ENCODE data around the gene RPA1. TPM values are rescaled to one million over a fixed set of nuclear protein-coding genes. Genes with fewer than 3 reads are reported as not detected.

Gene RPA1
- total RNA-seq, 2 experiments from 2014 or later, result 38.6 to 38.7 TPM

DNA sequence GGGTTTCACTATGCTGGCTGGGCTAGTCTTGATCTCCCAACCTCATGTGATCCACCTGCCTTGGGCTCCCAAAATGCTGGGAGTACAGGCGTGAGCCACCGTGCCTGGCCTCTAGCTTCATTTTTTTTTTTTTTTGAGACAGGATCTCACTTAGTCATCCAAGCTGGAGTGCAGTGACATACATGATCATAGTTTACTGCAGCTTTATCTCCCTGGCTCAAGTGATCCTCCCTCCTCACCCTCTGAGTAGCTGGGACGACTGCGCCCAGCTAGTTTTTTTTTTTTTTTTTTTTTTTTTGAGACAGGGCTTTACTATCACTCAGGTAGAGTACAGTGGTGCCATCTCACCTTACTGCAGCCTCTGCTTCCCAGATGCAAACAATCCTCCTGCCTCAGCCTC is 9.7 kb downstream of the RPA1 start:
- CTCF ChIA-PET, result no interaction called here
- ATAC-seq (ENCODE audit: poor library complexity), result no peak
- Mint-ChIP-seq H3K27me3 (no peaks in the 10 kb centered on the region), H3K36me3 (ENCODE audit: low read depth) (peaks cover 57% of the 10 kb centered on the region), H3K4me3 (no peak overlapping the region), H3K4me1 (ENCODE audit: low read depth) (peaks cover 17% of the 10 kb centered on the region), H3K9me3 (no peaks in the 10 kb centered on the region), H3K27ac (no peak overlapping the region)
- peaks cover 9% of the 10 kb centered on the region for H3K4me1 ChIP-seq (ENCODE audit: insufficient read depth, low read length)
- H3K27ac ChIP-seq (ENCODE audit: low read depth in 1 of 2, low read length in 2 of 2), result no peak overlapping the region
- H3K27me3 ChIP-seq (ENCODE audit: control insufficient read depth in 1 of 2, insufficient read depth in 2 of 2, low read length in 2 of 2), result no peaks in the 10 kb centered on the region
- POLR2A ChIA-PET, result no interaction called here
- no peak overlapping the region for H3K4me3 ChIP-seq (ENCODE audit: low read length)
- intact Hi-C loops (cut with DNase I, micrococcal nuclease), result no loop called here
- no peaks in the 10 kb centered on the region for H3K9me3 ChIP-seq (ENCODE audit: control insufficient read depth in 1 of 2, insufficient read depth in 1 of 2, low read length in 2 of 2)
- TF ChIP-seq CTCF (IDR thresholded peaks at IDR 0.05), result no peak
- DNase-seq, result no peak
- peaks cover 29% of the 10 kb centered on the region for H3K36me3 ChIP-seq (ENCODE audit: insufficient read depth, low read length)

DNA sequence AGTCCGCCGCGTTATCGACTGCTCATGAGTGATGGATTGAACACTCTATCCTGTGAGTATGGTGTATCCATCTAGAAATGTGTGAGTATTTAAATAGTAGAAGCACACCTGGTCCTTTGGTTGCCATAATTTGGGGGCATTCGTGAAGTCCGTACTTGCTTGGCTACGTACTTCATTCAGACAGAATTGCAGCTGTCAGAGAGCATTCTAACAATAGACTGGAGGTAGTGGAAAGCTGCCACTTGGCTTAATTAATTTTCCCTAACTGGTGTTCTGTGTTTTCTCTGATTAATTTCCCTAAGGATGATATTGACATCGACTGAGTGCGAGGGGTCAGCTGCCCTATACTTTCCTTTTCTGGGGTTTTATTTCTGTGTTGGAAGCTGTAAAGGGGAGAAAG is 14.1 kb downstream of the RPA1 start:
- Mint-ChIP-seq H3K27me3 (no peaks in the 10 kb centered on the region), H3K9me3 (no peaks in the 10 kb centered on the region), H3K4me3 (no peak overlapping the region), H3K27ac (no peak overlapping the region), H3K36me3 (ENCODE audit: low read depth) (peaks cover 69% of the 10 kb centered on the region), H3K4me1 (ENCODE audit: low read depth) (no peaks in the 10 kb centered on the region)
- Histone ChIP-seq H3K36me3 (ENCODE audit: insufficient read depth, low read length) (peaks cover 53% of the 10 kb centered on the region), H3K27me3 (ENCODE audit: control insufficient read depth in 1 of 2, insufficient read depth in 2 of 2, low read length in 2 of 2) (no peaks in the 10 kb centered on the region), H3K9me3 (ENCODE audit: control insufficient read depth in 1 of 2, insufficient read depth in 1 of 2, low read length in 2 of 2) (no peaks in the 10 kb centered on the region), H3K27ac (ENCODE audit: low read depth in 1 of 2, low read length in 2 of 2) (no peak overlapping the region), H3K4me3 (ENCODE audit: low read length) (no peak overlapping the region), H3K4me1 (ENCODE audit: insufficient read depth, low read length) (peaks cover 5% of the 10 kb centered on the region)
- DNase-seq (no peak), ATAC-seq (ENCODE audit: poor library complexity) (no peak)
- TF ChIP-seq CTCF (IDR thresholded peaks at IDR 0.05), result no peak
- intact Hi-C loops (cut with DNase I, micrococcal nuclease), result no loop called here
- ChIA-PET POLR2A (no interaction called here), CTCF (no interaction called here)

- ATAC-seq (ENCODE audit: poor library complexity) (no peak), DNase-seq (no peak)
- ChIA-PET POLR2A (no interaction called here), CTCF (no interaction called here)
- Histone ChIP-seq H3K9me3 (ENCODE audit: control insufficient read depth in 1 of 2, insufficient read depth in 1 of 2, low read length in 2 of 2) (no peaks in the 10 kb centered on the region), H3K4me1 (ENCODE audit: insufficient read depth, low read length) (no peaks in the 10 kb centered on the region), H3K27ac (ENCODE audit: low read depth in 1 of 2, low read length in 2 of 2) (no peak overlapping the region), H3K27me3 (ENCODE audit: control insufficient read depth in 1 of 2, insufficient read depth in 2 of 2, low read length in 2 of 2) (no peaks in the 10 kb centered on the region), H3K4me3 (ENCODE audit: low read length) (no peak overlapping the region), H3K36me3 (ENCODE audit: insufficient read depth, low read length) (peaks cover 73% of the 10 kb centered on the region)
- Mint-ChIP-seq H3K27ac (no peak overlapping the region), H3K27me3 (no peaks in the 10 kb centered on the region), H3K36me3 (ENCODE audit: low read depth) (peaks cover 78% of the 10 kb centered on the region), H3K4me1 (ENCODE audit: low read depth) (peaks cover 2% of the 10 kb centered on the region), H3K9me3 (no peaks in the 10 kb centered on the region), H3K4me3 (no peak overlapping the region)
- intact Hi-C loops (cut with DNase I, micrococcal nuclease), result no loop called here
- TF ChIP-seq CTCF (IDR thresholded peaks at IDR 0.05), result no peak
These were observed 17.4 kb downstream of the RPA1 start for GRCh38 chr17:1847191-1847590.

Data from CD4-positive, alpha-beta T cell (primary cell).